ENCODE data around the gene DNAH7. TPM values are rescaled to one million over a fixed set of nuclear protein-coding genes. Genes with fewer than 3 reads are reported as not detected.

Gene DNAH7
- total and polyA plus RNA-seq, 12 donors = 0.10 to 0.74 (median 0.23) TPM; not detected in 2

- 93 to 95% methylated on average over 3 of the region's 3 CpGs for WGBS, 2 donors
- Histone ChIP-seq H3K27me3 (no peaks in the 10 kb centered on the region), H3K4me1 (no peaks in the 10 kb centered on the region), H3K9me3 (no peaks in the 10 kb centered on the region), H3K4me3 (no peak overlapping the region), H3K27ac (no peak overlapping the region), H3K36me3 (no peaks in the 10 kb centered on the region)
- intact Hi-C loops (cut with DNase I) = loop anchor here in 1 of 10 donors (1.0 kb wide), 1 partner anchor 20 kb away; no protein-coding TSS in a partner anchor
- TF ChIP-seq CTCF (IDR thresholded peaks at IDR 0.05) = no peak
- no peak for ATAC-seq
- no peak for DNase-seq
Measured at GRCh38 chr2:195820867-195821565, 247.6 kb downstream of the DNAH7 start.

GRCh38 chr2:195820373-195820772 is 248.3 kb downstream of the DNAH7 start:
- DNase-seq = no peak
- H3K36me3 ChIP-seq = no peaks in the 10 kb centered on the region
- 92 to 93% methylated on average over 3 of the region's 3 CpGs for WGBS, 2 donors
- no peaks in the 10 kb centered on the region for H3K27me3 ChIP-seq
- no peak for TF ChIP-seq CTCF (IDR thresholded peaks at IDR 0.05)
- H3K4me3 ChIP-seq = no peak overlapping the region
- no peaks in the 10 kb centered on the region for H3K9me3 ChIP-seq
- H3K4me1 ChIP-seq = no peaks in the 10 kb centered on the region
- no peak overlapping the region for H3K27ac ChIP-seq
- intact Hi-C loops (cut with DNase I) = loop anchor here in 1 of 10 donors (1.0 kb wide), 1 partner anchor 21 kb away; no protein-coding TSS in a partner anchor
- no peak for ATAC-seq

GRCh38 chr2:195819276-195819675 is 249.4 kb downstream of the DNAH7 start:
- no peaks in the 10 kb centered on the region for H3K27me3 ChIP-seq
- DNase-seq = no peak
- no peak overlapping the region for H3K27ac ChIP-seq
- WGBS, 2 donors = 23 to 52% methylated on average over 1 of the region's 1 CpG
- no peaks in the 10 kb centered on the region for H3K4me1 ChIP-seq
- intact Hi-C loops (cut with DNase I) = no loop called here
- no peak for TF ChIP-seq CTCF (IDR thresholded peaks at IDR 0.05)
- H3K4me3 ChIP-seq = no peak overlapping the region
- H3K36me3 ChIP-seq = no peaks in the 10 kb centered on the region
- ATAC-seq = no peak
- H3K9me3 ChIP-seq = no peaks in the 10 kb centered on the region

GRCh38 chr2:195818526-195818925 is 250.1 kb downstream of the DNAH7 start:
- H3K27me3 ChIP-seq = no peaks in the 10 kb centered on the region
- ATAC-seq = no peak
- TF ChIP-seq CTCF (IDR thresholded peaks at IDR 0.05) = no peak

More at GRCh38 chr2:195818526-195818925, 250.1 kb downstream of the DNAH7 start:
- no peaks in the 10 kb centered on the region for H3K4me1 ChIP-seq
- DNase-seq = no peak
- intact Hi-C loops (cut with DNase I) = no loop called here
- H3K27ac ChIP-seq = no peak overlapping the region
- no peaks in the 10 kb centered on the region for H3K36me3 ChIP-seq
- 79 to 84% methylated on average over 3 of the region's 3 CpGs for WGBS, 2 donors
- no peak overlapping the region for H3K4me3 ChIP-seq
- H3K9me3 ChIP-seq = no peaks in the 10 kb centered on the region
